C4-2B (cell line): ENCODE data around the gene PLCL2.

Source experiments
- H3K27ac ChIP-seq: fragments of 450-650 bp; 2 replicates; pipeline ENCODE4 v1.5.1; 2017
- CTCF ChIP-seq: fragments of 450-650 bp; conservative IDR thresholded peaks from 2 replicates; pipeline ENCODE4 v1.5.1; 2017; ENCODE audit warnings: mild to moderate bottlenecking
- ZFX ChIP-seq: fragments of 450-650 bp; IDR thresholded peaks from 2 replicates; pipeline ENCODE4 v1.6.1; 2017

The PLCL2 gene

GRCh38 chr3:16884748-16885592 lies at the start of gene PLCL2:
Gene PLCL2, plus strand, starts transcription at chr3:16884955. Its CDS starts 85 bp downstream, at chr3:16885040.
- H3K27ac ChIP-seq, result peak within 1 kb of the TSS; percentile 17; the same call in 1 of the 2 replicates
- TF ChIP-seq ZFX (no peak), CTCF (no peak)

DNA sequence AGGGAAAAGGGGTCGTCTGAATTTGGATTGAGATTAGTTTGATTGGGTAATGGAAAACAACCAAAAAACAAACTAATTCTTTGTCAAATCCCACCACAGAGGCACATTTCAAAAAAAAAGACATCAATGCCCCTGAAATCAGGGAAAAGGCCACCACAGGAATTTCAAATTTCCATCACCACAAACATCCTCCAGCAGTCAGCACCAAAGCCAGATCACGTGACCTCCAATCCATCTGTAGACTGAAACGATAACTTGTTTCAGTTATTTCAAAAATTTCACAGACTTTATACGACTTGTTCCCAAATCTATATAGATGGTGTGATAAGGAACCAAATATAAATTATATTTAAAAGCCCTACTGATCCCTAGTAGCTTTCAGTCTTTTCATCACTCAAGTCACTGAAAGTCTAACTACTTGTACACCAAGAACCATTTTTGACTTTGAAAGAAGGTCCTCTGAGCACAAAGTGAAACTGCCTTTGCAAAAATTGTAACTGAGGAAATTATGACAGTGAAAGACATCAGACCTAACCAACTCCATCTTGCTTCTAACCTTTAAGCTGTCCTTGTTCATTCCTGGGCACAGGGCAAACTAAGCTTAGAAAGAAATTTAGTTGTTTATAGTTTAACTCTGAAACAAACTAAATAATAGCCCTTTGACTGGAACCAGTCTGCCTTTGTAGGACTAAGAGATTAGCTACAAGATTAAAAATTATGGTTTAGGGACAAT lies 48.1 kb upstream of the PLCL2 start:
- no peak overlapping the region for H3K27ac ChIP-seq
- TF ChIP-seq CTCF (no peak), ZFX (no peak)

- TF ChIP-seq ZFX (no peak), CTCF (no peak)
- H3K27ac ChIP-seq, result no peak overlapping the region
These were observed 47.2 kb upstream of the PLCL2 start for GRCh38 chr3:16837602-16838001.

DNA sequence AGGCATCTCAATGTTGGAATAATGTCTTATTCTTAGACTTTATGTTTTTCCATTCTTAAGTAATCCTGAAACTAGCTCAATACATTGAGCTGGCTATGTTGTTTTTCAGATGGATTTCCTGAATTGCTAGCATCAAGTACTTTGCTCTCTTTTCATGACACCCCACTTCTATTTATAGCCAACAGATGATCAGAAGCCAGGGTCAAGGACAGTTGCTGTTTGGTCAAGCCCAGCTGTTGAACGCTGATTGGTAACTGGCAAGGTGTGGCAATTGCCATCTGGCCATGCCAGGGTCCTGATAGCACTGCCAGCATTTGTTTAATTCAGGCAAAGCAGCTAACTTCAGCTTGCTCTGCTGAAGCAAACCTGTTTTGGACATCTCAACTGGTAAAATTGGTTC lies 46.2 kb upstream of the PLCL2 start:
- H3K27ac ChIP-seq, result no peak overlapping the region
- TF ChIP-seq ZFX, result no peak
- TF ChIP-seq CTCF, result no peak

- TF ChIP-seq CTCF, result no peak
- no peak overlapping the region for H3K27ac ChIP-seq
These were observed 45.3 kb upstream of the PLCL2 start for GRCh38 chr3:16839271-16840100.

DNA sequence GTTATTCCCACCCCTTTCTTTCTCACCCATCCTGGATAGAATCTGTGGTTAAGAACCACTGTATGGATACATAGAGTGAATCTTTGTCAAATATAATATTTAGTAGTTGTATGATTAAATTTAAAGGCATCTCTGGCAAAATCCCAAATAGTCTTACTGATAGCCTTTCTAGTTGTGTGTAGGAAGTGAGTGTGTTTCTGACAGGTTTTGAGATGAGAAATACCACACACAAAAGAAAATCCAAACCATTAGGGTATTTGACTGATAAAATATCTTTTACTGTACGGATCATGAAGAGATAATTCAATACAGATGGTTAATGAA lies 44.7 kb upstream of the PLCL2 start:
- H3K27ac ChIP-seq, result no peak overlapping the region
- TF ChIP-seq ZFX, result no peak
- TF ChIP-seq CTCF, result no peak
